Keratinocyte (primary cell): ENCODE measurements around the gene COQ7.

Source experiments
- EZH2 ChIP-seq: IDR thresholded peaks from one replicate; pipeline ENCODE4 v1.6.1; 2012; ENCODE audit warnings: inconsistent platforms, mild to moderate bottlenecking, low read length, moderate library complexity
- TF ChIP-seq, protein P1 (sequence below), 3 experiments: IDR thresholded peaks in 1 of 3; conservative IDR thresholded peaks in 1 of 3; optimal IDR thresholded peaks in 1 of 3; 2 replicates in 2 of 3; 3 replicates in 1 of 3; pipeline versions ENCODE3 to v1.5.1; 2011; ENCODE audit warnings: low read length in 3 of 3, mild to moderate bottlenecking in 3 of 3, moderate library complexity in 2 of 3, control low read depth in 1 of 3, inconsistent platforms in 1 of 3; ENCODE audit not compliant: insufficient read depth in 2 of 3; ENCODE audit errors: extremely low read depth in 1 of 3

DNA sequence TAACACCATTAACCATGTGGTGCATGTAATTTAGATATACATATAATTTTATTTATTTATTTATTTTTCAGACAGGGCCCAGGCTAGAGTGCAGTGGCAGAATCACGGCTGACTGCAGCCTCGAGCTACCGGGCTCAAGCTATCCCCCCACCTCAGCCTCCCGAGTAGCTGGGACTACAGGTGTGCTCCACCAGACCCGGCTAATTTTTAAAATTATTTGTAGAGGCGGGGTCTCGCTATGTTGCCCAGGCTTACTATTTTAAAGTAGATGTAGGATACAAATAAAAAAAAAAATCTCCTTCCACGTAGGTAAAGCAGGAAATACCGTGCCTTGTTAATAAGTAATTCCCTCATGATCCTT, 446 bp upstream of the COQ7 start:
- TF ChIP-seq, protein P1, sequence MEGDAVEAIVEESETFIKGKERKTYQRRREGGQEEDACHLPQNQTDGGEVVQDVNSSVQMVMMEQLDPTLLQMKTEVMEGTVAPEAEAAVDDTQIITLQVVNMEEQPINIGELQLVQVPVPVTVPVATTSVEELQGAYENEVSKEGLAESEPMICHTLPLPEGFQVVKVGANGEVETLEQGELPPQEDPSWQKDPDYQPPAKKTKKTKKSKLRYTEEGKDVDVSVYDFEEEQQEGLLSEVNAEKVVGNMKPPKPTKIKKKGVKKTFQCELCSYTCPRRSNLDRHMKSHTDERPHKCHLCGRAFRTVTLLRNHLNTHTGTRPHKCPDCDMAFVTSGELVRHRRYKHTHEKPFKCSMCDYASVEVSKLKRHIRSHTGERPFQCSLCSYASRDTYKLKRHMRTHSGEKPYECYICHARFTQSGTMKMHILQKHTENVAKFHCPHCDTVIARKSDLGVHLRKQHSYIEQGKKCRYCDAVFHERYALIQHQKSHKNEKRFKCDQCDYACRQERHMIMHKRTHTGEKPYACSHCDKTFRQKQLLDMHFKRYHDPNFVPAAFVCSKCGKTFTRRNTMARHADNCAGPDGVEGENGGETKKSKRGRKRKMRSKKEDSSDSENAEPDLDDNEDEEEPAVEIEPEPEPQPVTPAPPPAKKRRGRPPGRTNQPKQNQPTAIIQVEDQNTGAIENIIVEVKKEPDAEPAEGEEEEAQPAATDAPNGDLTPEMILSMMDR (optimal IDR thresholded peaks at IDR 0.05 in 1 of 3, IDR thresholded peaks at IDR 0.05 in 1 of 3, conservative IDR thresholded peaks at IDR 0.05 in 1 of 3; ENCODE audit: extremely low read depth in 1 of 3, insufficient read depth in 2 of 3, low read length in 3 of 3): no peak
- no peak for TF ChIP-seq EZH2
